Measurements from ENCODE around the gene IRF8. TPM values are rescaled to one million over a fixed set of nuclear protein-coding genes. Genes with fewer than 3 reads are reported as not detected.

The IRF8 gene
- total RNA-seq, 1 experiment from 2014 or later = not detected

- H3K9me3 Mint-ChIP-seq (ENCODE audit: unreplicated experiment) = no peaks in the 10 kb centered on the region
- ChIA-PET POLR2A (interaction anchor here (1.4 kb wide), 1 partner anchor 10 kb away, joined by 5 read pairs; no protein-coding TSS in a partner anchor), CTCF (no interaction called here)
- peaks cover 6% of the 10 kb centered on the region for H3K4me1 Mint-ChIP-seq (ENCODE audit: insufficient read depth, unreplicated experiment)
- DNase-seq (ENCODE audit: unreplicated experiment) = no peak
- H3K4me3 Mint-ChIP-seq (ENCODE audit: unreplicated experiment) = no peak overlapping the region
- intact Hi-C loops (cut with micrococcal nuclease) = no loop called here
- H3K27me3 Mint-ChIP-seq (ENCODE audit: insufficient read depth, unreplicated experiment) = peaks cover 41% of the 10 kb centered on the region
- TF ChIP-seq CTCF (IDR thresholded peaks at IDR 0.05; ENCODE audit: unreplicated experiment) = no peak
- no TSS peak for BruUV-seq (replicated peaks)
- H3K36me3 Mint-ChIP-seq (ENCODE audit: insufficient read depth, unreplicated experiment) = no peaks in the 10 kb centered on the region
- no peak overlapping the region for H3K27ac Mint-ChIP-seq (ENCODE audit: low read depth, unreplicated experiment)
Observed at GRCh38 chr16:85913688-85914422, 14.9 kb downstream of the IRF8 start.

GRCh38 chr16:85914423-85914794 is 15.4 kb downstream of the IRF8 start:
- Mint-ChIP-seq H3K4me1 (ENCODE audit: insufficient read depth, unreplicated experiment) (peaks cover 6% of the 10 kb centered on the region), H3K4me3 (ENCODE audit: unreplicated experiment) (no peak overlapping the region), H3K27ac (ENCODE audit: low read depth, unreplicated experiment) (no peak overlapping the region), H3K36me3 (ENCODE audit: insufficient read depth, unreplicated experiment) (no peaks in the 10 kb centered on the region), H3K27me3 (ENCODE audit: insufficient read depth, unreplicated experiment) (peaks cover 35% of the 10 kb centered on the region), H3K9me3 (ENCODE audit: unreplicated experiment) (no peaks in the 10 kb centered on the region)
- ChIA-PET POLR2A (interaction anchor here (1.4 kb wide), 1 partner anchor 9 kb away, joined by 5 read pairs; no protein-coding TSS in a partner anchor), CTCF (no interaction called here)
- BruUV-seq (replicated peaks) = no TSS peak
- DNase-seq (ENCODE audit: unreplicated experiment) = no peak
- no peak for TF ChIP-seq CTCF (IDR thresholded peaks at IDR 0.05; ENCODE audit: unreplicated experiment)
- intact Hi-C loops (cut with micrococcal nuclease) = no loop called here

- Mint-ChIP-seq H3K27me3 (ENCODE audit: insufficient read depth, unreplicated experiment) (peaks cover 26% of the 10 kb centered on the region), H3K36me3 (ENCODE audit: insufficient read depth, unreplicated experiment) (no peaks in the 10 kb centered on the region), H3K4me3 (ENCODE audit: unreplicated experiment) (no peak overlapping the region), H3K27ac (ENCODE audit: low read depth, unreplicated experiment) (no peak overlapping the region), H3K9me3 (ENCODE audit: unreplicated experiment) (no peaks in the 10 kb centered on the region), H3K4me1 (ENCODE audit: insufficient read depth, unreplicated experiment) (peaks cover 6% of the 10 kb centered on the region)
- TF ChIP-seq CTCF (IDR thresholded peaks at IDR 0.05; ENCODE audit: unreplicated experiment) = no peak
- DNase-seq (ENCODE audit: unreplicated experiment) = no peak
- no TSS peak for BruUV-seq (replicated peaks)
- ChIA-PET POLR2A (interaction anchor here (0.6 kb wide), 1 partner anchor 1061 kb away, joined by 3 read pairs; no protein-coding TSS in a partner anchor), CTCF (no interaction called here)
- intact Hi-C loops (cut with micrococcal nuclease) = no loop called here
Observed at GRCh38 chr16:85915125-85915845, 16.3 kb downstream of the IRF8 start.

- no peak overlapping the region for H3K4me3 Mint-ChIP-seq (ENCODE audit: unreplicated experiment)
- H3K9me3 Mint-ChIP-seq (ENCODE audit: unreplicated experiment) = no peaks in the 10 kb centered on the region
- H3K4me1 Mint-ChIP-seq (ENCODE audit: insufficient read depth, unreplicated experiment) = peaks cover 6% of the 10 kb centered on the region
- CTCF ChIA-PET = interaction anchor here (1.5 kb wide), 1 partner anchor 9 kb away, joined by 7 read pairs; no protein-coding TSS in a partner anchor
- intact Hi-C loops (cut with micrococcal nuclease) = no loop called here
- TF ChIP-seq CTCF (IDR thresholded peaks at IDR 0.05; ENCODE audit: unreplicated experiment) = no peak
- DNase-seq (ENCODE audit: unreplicated experiment) = peak; percentile 36
- POLR2A ChIA-PET = interaction anchor here (0.6 kb wide), 2 partner anchors 182 to 1060 kb away, joined by 3 read pairs; no protein-coding TSS in a partner anchor
- no peaks in the 10 kb centered on the region for H3K36me3 Mint-ChIP-seq (ENCODE audit: insufficient read depth, unreplicated experiment)
- H3K27ac Mint-ChIP-seq (ENCODE audit: low read depth, unreplicated experiment) = no peak overlapping the region
- peaks cover 26% of the 10 kb centered on the region for H3K27me3 Mint-ChIP-seq (ENCODE audit: insufficient read depth, unreplicated experiment)
- BruUV-seq (replicated peaks) = no TSS peak
Observed at GRCh38 chr16:85916141-85916890, 17.4 kb downstream of the IRF8 start.
